ENCODE measurements around the gene OR9Q1. TPM values are rescaled to one million over a fixed set of nuclear protein-coding genes. Genes with fewer than 3 reads are reported as not detected.

The OR9Q1 gene
- total and polyA plus RNA-seq, 2 experiments from 2014 or later, result not detected

Small RNA genes within 50 kb of the gene (small RNA-seq; reads per million reads assigned to genes)
- not detected for gene RNU6-899P (ENCODE audit: low replicate concordance)

Other genes with a start within 250 kb of the OR9Q1 start
- not detected in 2 replicates for gene OR6Q1, start 7.1 kb downstream of the OR9Q1 start, total RNA-seq (2014; rRNA removed; shearing (Covaris generic))
- gene OR6Q1, start 7.1 kb downstream of the OR9Q1 start, polyA plus RNA-seq (2016; fragmentation: Nextera tagmentation; extraction: Ambion mirVana), result not detected in 2 replicates
- gene OR9I1, start 101.6 kb downstream of the OR9Q1 start, total RNA-seq (2014; rRNA removed; shearing (Covaris generic)), result not detected in 2 replicates
- not detected in 2 replicates for gene OR9I1, start 101.6 kb downstream of the OR9Q1 start, polyA plus RNA-seq (2016; fragmentation: Nextera tagmentation; extraction: Ambion mirVana)
- gene OR9Q2, start 165.2 kb downstream of the OR9Q1 start, total RNA-seq (2014; rRNA removed; shearing (Covaris generic)), result 0.17 TPM in 1 of 2 replicates, not detected in the other
- gene OR9Q2, start 165.2 kb downstream of the OR9Q1 start, polyA plus RNA-seq (2016; fragmentation: Nextera tagmentation; extraction: Ambion mirVana), result not detected in 2 replicates
- not detected in 2 replicates for gene OR1S2, start 180.3 kb downstream of the OR9Q1 start, total RNA-seq (2014; rRNA removed; shearing (Covaris generic))
- not detected in 2 replicates for gene OR1S2, start 180.3 kb downstream of the OR9Q1 start, polyA plus RNA-seq (2016; fragmentation: Nextera tagmentation; extraction: Ambion mirVana)
- not detected in 2 replicates for gene OR1S1, start 188.8 kb downstream of the OR9Q1 start, total RNA-seq (2014; rRNA removed; shearing (Covaris generic))
- gene OR1S1, start 188.8 kb downstream of the OR9Q1 start, polyA plus RNA-seq (2016; fragmentation: Nextera tagmentation; extraction: Ambion mirVana), result not detected in 2 replicates
- gene OR10Q1, start 205.0 kb downstream of the OR9Q1 start, total RNA-seq (2014; rRNA removed; shearing (Covaris generic)), result not detected in 2 replicates
- gene OR10Q1, start 205.0 kb downstream of the OR9Q1 start, polyA plus RNA-seq (2016; fragmentation: Nextera tagmentation; extraction: Ambion mirVana), result not detected in 2 replicates
- not detected in 2 replicates for gene OR10W1, start 244.4 kb downstream of the OR9Q1 start, total RNA-seq (2014; rRNA removed; shearing (Covaris generic))
- gene OR10W1, start 244.4 kb downstream of the OR9Q1 start, polyA plus RNA-seq (2016; fragmentation: Nextera tagmentation; extraction: Ambion mirVana), result not detected in 2 replicates

Data from GM23338 (cell line).